GM13977 (cell line): ENCODE data around the gene AGBL1.
A peak's percentile ranks its signal among the peaks of the same experiment; 100 is the strongest.

Experiments used
- DNase-seq: peaks from one replicate; pipeline ENCODE4 v3.0.0; 2012; ENCODE audit warnings: low spot score
- in situ Hi-C: fragments of 300-500 bp; cut with MboI; formaldehyde crosslinking; loops from one replicate; pipeline ENCODE4 v1.12.0; 2022; ENCODE audit warnings: low sequenced_read_pairs, low pct_unique_long_range_greater_than_20kb, mixed read lengths, inconsistent platforms; ENCODE audit not compliant: unreplicated experiment
- TF ChIP-seq, protein P1 (sequence below): IDR thresholded peaks from 2 replicates; pipeline ENCODE4 v1.5.1; 2012; ENCODE audit warnings: mild to moderate bottlenecking, control low read depth; ENCODE audit not compliant: insufficient read depth; ENCODE audit errors: extremely low read depth, missing control alignments

AGBL1 gene

DNA sequence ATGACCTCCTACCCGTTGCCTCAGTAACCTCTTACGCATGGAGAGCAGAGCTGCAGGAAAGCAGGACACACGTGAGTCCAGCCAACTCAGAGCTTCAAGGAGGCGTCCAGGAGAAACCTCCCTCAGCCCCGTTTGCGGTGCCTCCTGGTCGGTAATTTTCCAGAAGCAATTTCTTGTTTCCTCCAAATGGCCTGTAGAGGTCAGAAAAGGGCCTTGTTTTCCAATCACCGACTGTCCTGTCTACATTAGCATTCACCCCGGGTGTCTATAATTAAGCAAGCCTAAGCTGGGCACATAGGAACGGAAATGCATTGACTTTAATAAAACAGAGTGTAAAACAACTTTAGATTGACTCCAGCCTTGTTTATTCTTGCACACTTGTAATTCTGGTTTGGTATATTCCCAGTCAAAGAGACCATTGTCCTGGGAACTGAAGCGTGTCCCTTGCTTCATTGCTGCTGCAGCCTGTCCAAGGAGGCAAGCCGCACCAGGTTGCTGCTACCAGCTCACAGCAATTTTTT is 836.2 kb downstream of the AGBL1 start:
- TF ChIP-seq, protein P1, sequence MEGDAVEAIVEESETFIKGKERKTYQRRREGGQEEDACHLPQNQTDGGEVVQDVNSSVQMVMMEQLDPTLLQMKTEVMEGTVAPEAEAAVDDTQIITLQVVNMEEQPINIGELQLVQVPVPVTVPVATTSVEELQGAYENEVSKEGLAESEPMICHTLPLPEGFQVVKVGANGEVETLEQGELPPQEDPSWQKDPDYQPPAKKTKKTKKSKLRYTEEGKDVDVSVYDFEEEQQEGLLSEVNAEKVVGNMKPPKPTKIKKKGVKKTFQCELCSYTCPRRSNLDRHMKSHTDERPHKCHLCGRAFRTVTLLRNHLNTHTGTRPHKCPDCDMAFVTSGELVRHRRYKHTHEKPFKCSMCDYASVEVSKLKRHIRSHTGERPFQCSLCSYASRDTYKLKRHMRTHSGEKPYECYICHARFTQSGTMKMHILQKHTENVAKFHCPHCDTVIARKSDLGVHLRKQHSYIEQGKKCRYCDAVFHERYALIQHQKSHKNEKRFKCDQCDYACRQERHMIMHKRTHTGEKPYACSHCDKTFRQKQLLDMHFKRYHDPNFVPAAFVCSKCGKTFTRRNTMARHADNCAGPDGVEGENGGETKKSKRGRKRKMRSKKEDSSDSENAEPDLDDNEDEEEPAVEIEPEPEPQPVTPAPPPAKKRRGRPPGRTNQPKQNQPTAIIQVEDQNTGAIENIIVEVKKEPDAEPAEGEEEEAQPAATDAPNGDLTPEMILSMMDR = peak; percentile 17
- DNase-seq = no peak
- in situ Hi-C loops = no loop called here

DNA sequence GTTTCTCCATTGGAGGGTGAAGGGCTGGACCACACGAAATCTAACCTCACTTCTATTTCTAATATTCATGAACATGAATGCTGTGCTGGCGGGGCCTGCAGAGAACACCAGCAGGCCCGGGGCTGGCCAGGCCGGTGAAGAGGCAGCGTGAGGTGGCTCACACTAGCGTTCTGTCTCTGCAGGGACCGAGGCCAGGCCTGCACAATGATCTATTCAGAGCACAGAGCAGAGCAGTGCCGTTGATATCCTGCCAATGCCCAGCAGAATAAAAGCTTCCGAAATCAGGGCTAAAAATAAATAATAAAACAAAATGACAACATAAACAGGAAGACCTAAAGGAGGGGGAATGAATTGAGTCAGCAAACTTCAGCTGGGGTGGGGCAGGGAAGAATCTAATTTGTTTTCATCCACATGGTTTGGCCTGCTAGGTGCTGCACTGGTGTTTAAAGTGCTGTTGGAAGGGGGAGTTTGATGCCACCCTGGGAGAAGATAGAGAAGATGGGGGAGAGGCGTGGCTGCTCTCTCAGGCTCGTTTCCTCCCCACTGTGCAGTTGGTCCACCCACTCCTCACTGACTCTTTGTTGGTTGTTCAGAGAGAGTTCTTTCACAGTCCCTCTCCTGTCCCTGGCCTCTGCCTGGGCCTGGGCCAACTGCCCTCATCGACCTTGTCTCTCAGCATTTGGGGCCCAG is 837.1 kb downstream of the AGBL1 start:
- no peak for DNase-seq
- in situ Hi-C loops = no loop called here
- TF ChIP-seq, protein P1 = no peak

DNA sequence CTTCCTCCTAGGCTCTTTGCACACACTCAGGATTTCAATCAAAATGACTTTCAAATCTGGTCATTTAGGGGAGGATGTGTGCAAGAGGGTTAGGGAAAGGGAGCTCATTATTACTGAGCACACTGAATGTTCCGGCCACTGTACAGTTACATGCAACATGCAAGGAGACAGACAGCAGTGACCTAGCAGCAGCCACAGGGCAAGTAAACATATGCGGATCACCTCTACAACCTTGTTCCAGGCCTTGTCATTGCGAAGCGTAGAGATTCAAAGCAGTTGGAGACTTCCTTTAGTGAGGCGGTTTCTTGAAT is 837.6 kb downstream of the AGBL1 start:
- TF ChIP-seq, protein P1 = no peak
- in situ Hi-C loops = no loop called here
- DNase-seq = no peak

DNA sequence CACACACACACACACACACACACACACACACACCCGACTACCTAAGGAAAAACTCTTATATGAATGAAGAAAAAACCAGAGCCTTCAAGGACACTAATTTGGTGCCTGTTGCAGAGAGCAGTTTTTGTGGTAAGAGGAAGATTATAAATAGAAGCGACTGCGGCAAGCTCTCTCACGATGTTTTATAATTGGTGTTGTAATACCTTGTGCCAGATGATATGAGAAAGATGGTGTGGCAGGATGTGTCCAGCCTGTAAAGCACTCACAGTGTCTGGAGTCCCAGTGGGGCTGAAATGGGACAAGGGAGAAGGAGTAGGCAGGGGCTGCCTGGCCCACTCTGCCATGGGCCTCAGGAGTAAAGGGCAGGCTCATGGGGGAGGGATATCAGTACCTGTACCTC is 839.9 kb downstream of the AGBL1 start:
- DNase-seq = no peak
- TF ChIP-seq, protein P1 = no peak
- in situ Hi-C loops = no loop called here

DNA sequence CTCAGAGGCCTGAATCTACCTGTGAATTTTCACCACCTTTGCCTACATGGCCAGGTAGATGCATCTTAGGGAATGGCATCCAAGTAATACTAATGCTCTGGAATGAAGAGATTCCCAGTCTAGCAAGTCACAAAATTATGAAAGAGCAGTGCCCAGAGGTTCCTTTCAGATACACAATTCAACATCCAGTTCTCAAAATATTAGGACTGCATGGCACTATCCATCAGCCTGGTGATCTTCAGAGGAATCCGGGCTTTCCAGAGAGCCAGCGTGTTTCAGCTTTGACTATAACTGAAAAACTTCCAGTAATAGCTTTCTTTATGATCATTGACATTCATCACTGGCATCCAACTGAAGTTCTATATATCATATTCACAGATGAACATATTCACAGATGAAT is 849.8 kb downstream of the AGBL1 start:
- no peak for DNase-seq
- TF ChIP-seq, protein P1 = no peak
- in situ Hi-C loops = no loop called here

DNA sequence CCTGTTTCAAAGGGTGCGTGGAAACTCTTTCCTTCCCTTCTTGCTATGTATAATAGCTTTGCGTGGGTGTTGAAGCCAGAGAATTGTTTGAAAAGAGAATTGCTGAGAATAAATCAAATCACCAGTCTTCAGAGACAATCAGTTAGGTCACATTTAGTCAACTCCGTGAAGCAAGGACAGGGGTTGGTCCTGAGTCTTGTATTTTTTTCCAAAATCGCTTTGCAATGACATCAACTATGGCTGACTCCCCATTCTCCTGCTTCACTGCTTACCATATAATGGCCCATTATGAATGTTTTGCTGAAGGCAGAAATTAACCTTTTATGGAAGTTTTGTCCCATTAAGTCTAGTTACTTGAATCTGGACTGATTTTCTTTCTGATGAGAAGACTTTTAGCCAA is 852.8 kb downstream of the AGBL1 start:
- no peak for DNase-seq
- TF ChIP-seq, protein P1 = no peak
- in situ Hi-C loops = no loop called here
